Neuronal stem cell (in vitro differentiated cells): ENCODE measurements around the gene SPDYE5. TPM values are rescaled to one million over a fixed set of nuclear protein-coding genes. Genes with fewer than 3 reads are reported as not detected.
"Not testable (repeated sequence)": the region's sequence is repeated elsewhere in the genome, so short reads cannot be mapped to it uniquely, and the experiment has no call there.

ENCODE experiments used
- DNase-seq: peaks from one replicate; pipeline ENCODE4 v3.0.0-alpha.2; 2013; ENCODE audit warnings: low spot score
- H2AFZ ChIP-seq: one replicate; pipeline ENCODE4 v1.6.1; 2013; ENCODE audit warnings: mild to moderate bottlenecking, low read length, inconsistent platforms
- H2AK5ac ChIP-seq: 2 replicates; pipeline ENCODE4 v1.6.1; 2013; ENCODE audit warnings: low read depth, mild to moderate bottlenecking, inconsistent platforms, low read length, moderate library complexity, mixed read lengths
- H2BK120ac ChIP-seq: 2 replicates; pipeline ENCODE4 v1.6.1; 2013; ENCODE audit warnings: low read depth, mild to moderate bottlenecking, inconsistent platforms, low read length, moderate library complexity, mixed read lengths
- H2BK12ac ChIP-seq: one replicate; pipeline ENCODE4 v1.6.1; 2013; ENCODE audit warnings: low read length, inconsistent platforms
- H2BK15ac ChIP-seq: 2 replicates; pipeline ENCODE4 v1.6.1; 2013; ENCODE audit warnings: mild to moderate bottlenecking, low read length, inconsistent platforms, mixed read lengths
- H2BK5ac ChIP-seq: one replicate; pipeline ENCODE4 v1.6.1; 2013; ENCODE audit warnings: inconsistent platforms, mild to moderate bottlenecking, low read length, moderate library complexity
- H3K14ac ChIP-seq: one replicate; pipeline ENCODE4 v1.6.1; 2013; ENCODE audit warnings: low read length, inconsistent platforms
- H3K18ac ChIP-seq: 2 replicates; pipeline ENCODE4 v1.6.1; 2013; ENCODE audit warnings: low read length, inconsistent platforms
- H3K23ac ChIP-seq: 2 replicates; pipeline ENCODE4 v1.6.1; 2013; ENCODE audit warnings: low read depth, mild to moderate bottlenecking, mixed read lengths, low read length, inconsistent platforms; ENCODE audit not compliant: poor library complexity
- H3K27ac ChIP-seq: replicated peaks from 3 replicates; pipeline ENCODE4 v1.5.1; 2013; ENCODE audit warnings: low read length, inconsistent platforms
- H3K27me3 ChIP-seq, 3 experiments: 2 replicates each; pipeline ENCODE4 v1.6.1; 2013; ENCODE audit warnings: low read length in 3 of 3, mild to moderate bottlenecking in 2 of 3, inconsistent platforms in 1 of 3, low read depth in 1 of 3, mixed read lengths in 1 of 3, moderate library complexity in 1 of 3; ENCODE audit not compliant: control insufficient read depth in 3 of 3, insufficient read depth in 3 of 3
- H3K36me3 ChIP-seq, 2 donors: replicated peaks in 1 of 2; 2 replicates each; pipeline ENCODE4 v1.6.1; 2013; ENCODE audit warnings: low read length in 2 of 2; ENCODE audit not compliant: control insufficient read depth in 2 of 2, insufficient read depth in 2 of 2
- H3K4ac ChIP-seq: 2 replicates; pipeline ENCODE4 v1.6.1; 2013; ENCODE audit warnings: inconsistent platforms, mild to moderate bottlenecking, low read length, moderate library complexity
- H3K4me1 ChIP-seq, 2 donors: 1 replicate in 1 of 2; 2 replicates in 1 of 2; pipeline ENCODE4 v1.6.1; 2013; ENCODE audit warnings: low read length in 2 of 2, low read depth in 1 of 2; ENCODE audit not compliant: control insufficient read depth in 2 of 2, insufficient read depth in 1 of 2
- H3K4me2 ChIP-seq: one replicate; pipeline ENCODE4 v1.6.1; 2013; ENCODE audit warnings: mild to moderate bottlenecking, low read length, inconsistent platforms; ENCODE audit not compliant: insufficient read depth, poor library complexity, severe bottlenecking
- H3K4me3 ChIP-seq, 2 donors: 2 replicates each; pipeline ENCODE4 v1.5.1; 2013; ENCODE audit warnings: low read length in 2 of 2, mild to moderate bottlenecking in 2 of 2, inconsistent platforms in 1 of 2, moderate library complexity in 1 of 2
- H3K79me1 ChIP-seq: one replicate; pipeline ENCODE4 v1.6.1; 2013; ENCODE audit warnings: low read depth, mild to moderate bottlenecking, inconsistent platforms, low read length, moderate library complexity
- H3K9ac ChIP-seq: one replicate; pipeline ENCODE4 v1.6.1; 2013; ENCODE audit warnings: mild to moderate bottlenecking, low read depth, low read length, inconsistent platforms; ENCODE audit not compliant: poor library complexity
- H3K9me3 ChIP-seq, 2 donors: replicated peaks in 1 of 2; 2 replicates each; pipeline versions ENCODE3 to v1.6.1; 2013; ENCODE audit warnings: low read length in 2 of 2, mild to moderate bottlenecking in 2 of 2, inconsistent platforms in 1 of 2, low read depth in 1 of 2, mixed read lengths in 1 of 2, moderate library complexity in 1 of 2; ENCODE audit not compliant: control insufficient read depth in 2 of 2, insufficient read depth in 1 of 2
- H4K8ac ChIP-seq: one replicate; pipeline ENCODE4 v1.6.1; 2013; ENCODE audit warnings: low read depth, mild to moderate bottlenecking, inconsistent platforms, low read length, moderate library complexity
- H4K91ac ChIP-seq: one replicate; pipeline ENCODE4 v1.6.1; 2013; ENCODE audit warnings: low read length, low read depth, mild to moderate bottlenecking, inconsistent platforms; ENCODE audit not compliant: poor library complexity
- WGBS, 2 donors: extraction: QIAGEN DNeasy Blood & Tissue Kit; methylation state at CpG; one replicate each; pipeline ENCODE4 v1.1.7; 2013; ENCODE audit warnings: missing lambda C conversion rate in 2 of 2, mixed read lengths in 1 of 2; ENCODE audit not compliant: insufficient read length in 2 of 2, insufficient replicate concordance in 1 of 2; ENCODE audit errors: extremely low coverage in 2 of 2; 5-methylcytosine and 5-hydroxymethylcytosine counted together
- polyA plus RNA-seq, 2 experiments: library from polyadenylated mRNA; stranded (reverse); fragments of 200-250 nt; gene quantifications; one replicate each; pipeline ENCODE4 v1.2.3, GENCODE V29; 2013

The SPDYE5 gene, protein sequence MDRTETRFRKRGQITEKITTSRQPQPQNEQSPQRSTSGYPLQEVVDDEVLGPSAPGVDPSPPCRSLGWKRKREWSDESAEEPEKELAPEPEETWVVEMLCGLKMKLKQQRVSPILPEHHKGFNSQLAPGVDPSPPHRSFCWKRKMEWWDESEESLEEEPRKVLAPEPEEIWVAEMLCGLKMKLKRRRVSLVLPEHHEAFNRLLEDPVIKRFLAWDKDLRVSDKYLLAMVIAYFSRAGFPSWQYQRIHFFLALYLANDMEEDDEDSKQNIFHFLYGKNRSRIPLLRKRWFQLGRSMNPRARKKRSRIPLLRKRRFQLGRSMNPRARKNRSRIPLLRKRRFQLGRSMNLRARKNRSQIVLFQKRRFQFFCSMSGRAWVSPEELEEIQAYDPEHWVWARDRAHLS
- not detected for polyA plus RNA-seq (2013, experiment 1 of 2)
- not detected for polyA plus RNA-seq (2013, experiment 2 of 2)

DNA sequence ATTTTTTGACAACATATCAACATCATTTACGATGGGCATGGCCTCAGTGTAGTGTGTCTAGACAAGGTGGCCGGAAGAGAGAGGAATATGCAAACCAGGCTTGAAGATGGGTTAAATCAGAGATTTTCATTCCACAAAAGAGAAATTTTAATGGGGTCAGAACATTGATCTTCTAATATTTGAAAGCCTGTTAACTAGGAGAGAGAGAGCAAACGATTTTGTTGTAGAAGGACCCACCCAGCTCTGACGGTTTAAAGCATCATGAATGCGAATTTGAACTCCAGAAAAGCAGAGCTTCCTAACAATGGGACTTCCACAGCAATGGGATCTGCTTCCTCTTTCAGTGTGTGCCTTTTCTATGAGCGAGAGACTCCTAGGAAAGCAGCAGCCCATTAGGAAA is at the start of gene SPDYE5:
SPDYE5 (plus strand) TSS at position 301 of the 400 bp plus-strand sequence. CDS start 1,728 bp downstream, outside the sequence.
- H2AK5ac ChIP-seq, H3K27me3 ChIP-seq, H3K4me2 ChIP-seq, H3K4ac ChIP-seq, H3K9me3 ChIP-seq, H3K18ac ChIP-seq, H2BK15ac ChIP-seq, H2BK5ac ChIP-seq, H4K8ac ChIP-seq, H3K79me1 ChIP-seq, H4K91ac ChIP-seq, H2BK12ac ChIP-seq, DNase-seq, H2AFZ ChIP-seq, H3K4me1 ChIP-seq, H3K4me3 ChIP-seq, H2BK120ac ChIP-seq, H3K36me3 ChIP-seq, H3K23ac ChIP-seq, H3K14ac ChIP-seq, H3K9ac ChIP-seq, H3K27ac ChIP-seq: not testable (repeated sequence)
- whole genome bisulfite sequencing, 2 donors, result no CpG with 5 or more reads among the region's 6 CpGs

DNA sequence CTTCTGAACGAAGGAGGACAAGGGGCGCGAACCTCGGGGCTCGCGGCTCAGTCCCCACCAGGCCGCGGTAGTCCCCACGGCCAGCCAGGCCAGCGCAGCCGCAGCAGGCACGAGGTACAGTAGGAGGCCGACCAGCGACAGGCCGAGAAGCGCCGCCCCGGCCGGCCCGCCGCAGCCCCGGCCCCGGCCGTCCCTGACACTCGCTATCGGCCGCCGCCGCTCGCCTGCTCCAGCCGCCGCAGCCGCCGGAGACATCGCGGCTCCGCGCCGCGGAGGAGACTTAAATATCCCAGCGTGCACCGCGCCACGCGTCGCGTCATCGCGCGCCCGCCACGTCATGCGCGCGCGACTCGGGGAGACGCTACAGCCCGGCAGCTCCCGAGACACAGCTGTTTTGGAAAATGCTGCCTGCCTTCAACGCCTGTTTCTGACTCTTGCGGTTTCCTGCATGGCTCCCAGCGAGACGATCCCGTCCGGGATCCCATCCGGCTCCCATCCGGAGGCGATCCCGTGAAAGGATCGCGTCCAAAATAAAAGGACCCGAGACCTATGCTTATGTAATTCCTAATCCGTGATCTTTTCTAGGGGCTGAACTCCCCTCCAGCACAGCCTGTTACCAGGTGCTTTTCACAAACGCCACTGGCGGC is 49.5 kb upstream of the SPDYE5 start:
- H2BK12ac ChIP-seq, H2AK5ac ChIP-seq, H3K9ac ChIP-seq, H2BK5ac ChIP-seq, H2BK120ac ChIP-seq, H3K27me3 ChIP-seq, H3K4ac ChIP-seq, H4K8ac ChIP-seq, H3K9me3 ChIP-seq, H3K23ac ChIP-seq, H2BK15ac ChIP-seq, H3K4me2 ChIP-seq, H3K79me1 ChIP-seq, H3K4me1 ChIP-seq, H3K18ac ChIP-seq, H4K91ac ChIP-seq, H3K14ac ChIP-seq: not testable (repeated sequence)
- H2AFZ ChIP-seq, result peak overlapping the region; percentile 59
- peak; percentile 12 for DNase-seq
- peaks cover 12 to 31% of the 10 kb centered on the region in 2 donors for H3K36me3 ChIP-seq
- H3K27ac ChIP-seq, result peak overlapping the region; percentile 56
- WGBS, 2 donors, result no CpG with 5 or more reads among the region's 76 CpGs
- peak overlapping the region; percentile 54 to 81 for H3K4me3 ChIP-seq

DNA sequence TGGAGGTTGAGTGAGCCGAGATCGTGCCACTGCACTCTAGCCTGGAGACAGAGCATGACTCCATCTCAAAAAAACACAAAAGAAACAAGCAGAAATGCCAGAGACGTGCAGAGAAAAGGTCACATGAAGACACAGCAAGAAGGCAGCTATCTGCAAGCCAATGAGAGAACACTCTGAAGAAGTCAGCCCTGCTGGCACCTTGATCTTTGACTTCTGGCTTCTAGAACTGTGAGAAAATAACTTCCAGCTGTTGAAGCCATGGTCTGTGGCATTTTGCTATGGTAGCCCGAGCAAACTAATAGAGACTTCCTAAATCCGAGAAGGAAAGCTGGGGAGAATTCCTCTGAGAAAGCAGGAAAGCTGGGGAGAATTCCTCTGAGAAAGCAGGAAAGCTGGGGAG is 42.2 kb upstream of the SPDYE5 start:
- not testable (repeated sequence) for H2BK5ac ChIP-seq, H3K18ac ChIP-seq, H3K27me3 ChIP-seq, H2BK12ac ChIP-seq, H2AK5ac ChIP-seq, H3K27ac ChIP-seq, H2BK120ac ChIP-seq, H3K4me2 ChIP-seq, H3K4me3 ChIP-seq, H2AFZ ChIP-seq, H4K91ac ChIP-seq, DNase-seq, H3K9me3 ChIP-seq, H3K79me1 ChIP-seq, H2BK15ac ChIP-seq, H3K4me1 ChIP-seq, H3K14ac ChIP-seq, H3K36me3 ChIP-seq, H4K8ac ChIP-seq, H3K4ac ChIP-seq, H3K9ac ChIP-seq, H3K23ac ChIP-seq
- no CpG with 5 or more reads among the region's 5 CpGs for WGBS, 2 donors

- H3K4me3 ChIP-seq, H3K4ac ChIP-seq, H3K79me1 ChIP-seq, DNase-seq, H3K23ac ChIP-seq, H3K18ac ChIP-seq, H2AK5ac ChIP-seq, H4K8ac ChIP-seq, H3K4me2 ChIP-seq, H3K27me3 ChIP-seq, H3K27ac ChIP-seq, H3K9ac ChIP-seq, H2AFZ ChIP-seq, H4K91ac ChIP-seq, H3K4me1 ChIP-seq, H2BK120ac ChIP-seq, H2BK15ac ChIP-seq, H3K14ac ChIP-seq, H3K36me3 ChIP-seq, H2BK5ac ChIP-seq, H3K9me3 ChIP-seq, H2BK12ac ChIP-seq: not testable (repeated sequence)
- WGBS, 2 donors, result no CpG with 5 or more reads among the region's 4 CpGs
Observed at GRCh38 chr7:75452494-75452955, 39.6 kb upstream of the SPDYE5 start.
